IMR-90 (cell line): ENCODE data around the gene CTNNA2. TPM values are rescaled to one million over a fixed set of nuclear protein-coding genes. Genes with fewer than 3 reads are reported as not detected.

Experiments used
- ATAC-seq: fragments of 200-7000 bp; cut with Tn5 transposase; 2 replicates; pipeline ENCODE4 v1.9.1; 2020; ENCODE audit warnings: low read depth, mild to moderate bottlenecking, moderate library complexity
- BruUV-seq: library from RNA; stranded (reverse); fragments of 400-500 nt; replicated peaks from 2 replicates; lab custom pipeline; 2021; lab: Mats Ljungman, UMichigan
- CTCF ChIA-PET: fragments of 300-600 bp; formaldehyde crosslinking; extraction: SDS; loops from one replicate; lab custom pipeline; 2021; ENCODE audit warnings: antibody characterized with exemption; lab: Yijun Ruan, JAX
- POLR2A ChIA-PET: fragments of 300-600 bp; sonication (Branson Sonifier 250); formaldehyde crosslinking; loops from one replicate; lab custom pipeline; 2022; ENCODE audit warnings: antibody characterized with exemption; ENCODE audit not compliant: unreplicated experiment; lab: Charles Lee
- DNase-seq: peaks from one replicate; pipeline ENCODE4 v3.0.0; 2013
- H2AFZ ChIP-seq: replicated peaks from 2 replicates; pipeline ENCODE3; 2013; ENCODE audit warnings: low read length, mild to moderate bottlenecking; ENCODE audit not compliant: poor library complexity
- H2AK5ac ChIP-seq: 2 replicates; pipeline ENCODE4 v1.6.1; 2013; ENCODE audit warnings: low read depth, low read length, inconsistent platforms
- H2AK9ac ChIP-seq: replicated peaks from 2 replicates; pipeline ENCODE3; 2013; ENCODE audit warnings: mild to moderate bottlenecking, low read depth, low read length, moderate library complexity; ENCODE audit not compliant: poor library complexity
- H2BK120ac ChIP-seq: 2 replicates; pipeline ENCODE4 v1.6.1; 2013; ENCODE audit warnings: low read depth, low read length, inconsistent platforms
- H2BK15ac ChIP-seq: 3 replicates; pipeline ENCODE4 v1.6.1; 2013; ENCODE audit warnings: low read depth, low read length, inconsistent platforms
- H2BK20ac ChIP-seq: 2 replicates; pipeline ENCODE4 v1.6.1; 2013; ENCODE audit warnings: low read depth, mild to moderate bottlenecking, inconsistent platforms, low read length, moderate library complexity
- H2BK5ac ChIP-seq: 2 replicates; pipeline ENCODE4 v1.6.1; 2013; ENCODE audit warnings: mild to moderate bottlenecking, low read depth, low read length, inconsistent platforms; ENCODE audit not compliant: poor library complexity, severe bottlenecking
- H3K14ac ChIP-seq: replicated peaks from 2 replicates; pipeline ENCODE4 v1.6.1; 2013; ENCODE audit warnings: low read depth, low read length, inconsistent platforms
- H3K18ac ChIP-seq: 2 replicates; pipeline ENCODE4 v1.6.1; 2013; ENCODE audit warnings: low read depth, low read length, control low read depth
- H3K23ac ChIP-seq: 2 replicates; pipeline ENCODE4 v1.6.1; 2013; ENCODE audit warnings: low read depth, low read length, inconsistent platforms
- H3K27ac ChIP-seq: 2 replicates; pipeline ENCODE4 v1.5.1; 2013; ENCODE audit warnings: mild to moderate bottlenecking, control low read depth, low read length; ENCODE audit not compliant: insufficient read depth
- H3K27me3 ChIP-seq: 2 replicates; pipeline ENCODE4 v1.6.1; 2013; ENCODE audit warnings: low read length; ENCODE audit not compliant: control insufficient read depth, insufficient read depth
- H3K36me3 ChIP-seq: 2 replicates; pipeline ENCODE4 v1.6.1; 2013; ENCODE audit warnings: low read length, mixed read lengths; ENCODE audit not compliant: control insufficient read depth, insufficient read depth
- H3K4ac ChIP-seq: 2 replicates; pipeline ENCODE4 v1.6.1; 2013; ENCODE audit warnings: low read depth, low read length, inconsistent platforms
- H3K4me1 ChIP-seq: 2 replicates; pipeline ENCODE4 v1.6.1; 2013; ENCODE audit warnings: low read length, mixed read lengths; ENCODE audit not compliant: control insufficient read depth, insufficient read depth
- H3K4me2 ChIP-seq: 2 replicates; pipeline ENCODE4 v1.6.1; 2013; ENCODE audit warnings: low read depth, mild to moderate bottlenecking, control low read depth, low read length, moderate library complexity
- H3K4me3 ChIP-seq: 2 replicates; pipeline ENCODE4 v1.5.1; 2013; ENCODE audit warnings: low read depth, mild to moderate bottlenecking, control low read depth, low read length, moderate library complexity; ENCODE audit not compliant: insufficient read depth
- H3K56ac ChIP-seq: 2 replicates; pipeline ENCODE4 v1.6.1; 2013; ENCODE audit warnings: low read length, inconsistent platforms; ENCODE audit not compliant: insufficient read depth; ENCODE audit errors: extremely low read depth
- H3K79me1 ChIP-seq, 2 experiments: 2 replicates each; pipeline ENCODE4 v1.6.1; 2013; ENCODE audit warnings: low read length in 2 of 2, inconsistent platforms in 1 of 2, low read depth in 1 of 2
- H3K9ac ChIP-seq: 2 replicates; pipeline ENCODE4 v1.6.1; 2013; ENCODE audit warnings: low read depth, low read length, control low read depth
- H3K9me1 ChIP-seq: 2 replicates; pipeline ENCODE4 v1.6.1; 2013; ENCODE audit warnings: low read length, inconsistent platforms; ENCODE audit not compliant: insufficient read depth
- H3K9me3 ChIP-seq: 2 replicates; pipeline ENCODE4 v1.6.1; 2013; ENCODE audit warnings: low read length; ENCODE audit not compliant: control insufficient read depth, insufficient read depth
- H4K20me1 ChIP-seq: 2 replicates; pipeline ENCODE4 v1.6.1; 2013; ENCODE audit warnings: low read length, inconsistent platforms; ENCODE audit not compliant: insufficient read depth
- H4K5ac ChIP-seq: 2 replicates; pipeline ENCODE4 v1.6.1; 2013; ENCODE audit warnings: mild to moderate bottlenecking, low read depth, low read length, control low read depth
- H4K8ac ChIP-seq, 2 experiments: 2 replicates each; pipeline ENCODE4 v1.6.1; 2013; ENCODE audit warnings: low read depth in 2 of 2, low read length in 2 of 2, control low read depth in 1 of 2, inconsistent platforms in 1 of 2
- H4K91ac ChIP-seq: 2 replicates; pipeline ENCODE4 v1.6.1; 2013; ENCODE audit warnings: low read depth, low read length, inconsistent platforms; ENCODE audit not compliant: insufficient read depth
- BHLHE40 ChIP-seq: fragments of 150-350 bp; IDR thresholded peaks from 2 replicates; pipeline ENCODE4 v1.6.1; 2016; ENCODE audit warnings: mild to moderate bottlenecking, low read depth, low read length
- CEBPB ChIP-seq: IDR thresholded peaks from 2 replicates; pipeline ENCODE4 v1.6.1; 2012; ENCODE audit warnings: low read depth, low read length, improper control_type of control experiment
- CHD1 ChIP-seq: IDR thresholded peaks from 2 replicates; pipeline ENCODE4 v1.6.1; 2012; ENCODE audit warnings: low read depth, low read length, improper control_type of control experiment
- CTCF ChIP-seq: conservative IDR thresholded peaks from 2 replicates; pipeline ENCODE4 v1.5.1; 2012; ENCODE audit warnings: mild to moderate bottlenecking, low read depth, low read length, improper control_type of control experiment
- ELK1 ChIP-seq: fragments of 150-350 bp; IDR thresholded peaks from 2 replicates; pipeline ENCODE4 v1.6.1; 2016; ENCODE audit warnings: low read depth, mild to moderate bottlenecking, low read length, moderate library complexity, borderline replicate concordance
- FOS ChIP-seq: fragments of 150-350 bp; IDR thresholded peaks from 2 replicates; pipeline ENCODE4 v1.6.1; 2016; ENCODE audit warnings: low read depth, low read length
- MAZ ChIP-seq: IDR thresholded peaks from 2 replicates; pipeline ENCODE4 v1.6.1; 2012; ENCODE audit warnings: low read depth, mild to moderate bottlenecking, low read length, improper control_type of control experiment, moderate library complexity, borderline replicate concordance
- MXI1 ChIP-seq: IDR thresholded peaks from 2 replicates; pipeline ENCODE4 v1.6.1; 2012; ENCODE audit warnings: low read depth, mild to moderate bottlenecking, low read length, moderate library complexity, borderline replicate concordance
- NFE2L2 ChIP-seq: fragments of 150-350 bp; IDR thresholded peaks from 2 replicates; pipeline ENCODE4 v1.6.1; 2016; ENCODE audit warnings: low read depth, mild to moderate bottlenecking, low read length
- POLR2A ChIP-seq: IDR thresholded peaks from 2 replicates; pipeline ENCODE4 v1.6.1; 2012; ENCODE audit warnings: mild to moderate bottlenecking, low read depth, low read length
- RAD21 ChIP-seq: IDR thresholded peaks from 2 replicates; pipeline ENCODE4 v1.6.1; 2012; ENCODE audit warnings: low read length, improper control_type of control experiment
- RFX5 ChIP-seq: IDR thresholded peaks from 2 replicates; pipeline ENCODE4 v1.8.0; 2012; ENCODE audit warnings: low read depth, mild to moderate bottlenecking, low read length, moderate library complexity
- SMC3 ChIP-seq: fragments of 150-350 bp; IDR thresholded peaks from 2 replicates; pipeline ENCODE4 v1.6.1; 2016; ENCODE audit warnings: low read depth, mild to moderate bottlenecking, antibody characterized with exemption, low read length, moderate library complexity
- USF2 ChIP-seq: fragments of 150-350 bp; IDR thresholded peaks from 2 replicates; pipeline ENCODE4 v1.6.1; 2017; ENCODE audit warnings: mild to moderate bottlenecking, antibody characterized with exemption, low read length, low read depth
- WGBS, 2 experiments: methylation state at CpG; one replicate each; pipeline versions ENCODE4 v1.1.5 to v1.1.7; 2013; ENCODE audit warnings: missing lambda C conversion rate in 2 of 2; ENCODE audit not compliant: insufficient read length in 1 of 2; ENCODE audit errors: extremely low coverage in 2 of 2; 5-methylcytosine and 5-hydroxymethylcytosine counted together
- dilution Hi-C: fragments of 300-500 bp; cut with HindIII; formaldehyde crosslinking; loops from one replicate; pipeline ENCODE4 v1.14.3; 2018; ENCODE audit warnings: low sequenced_read_pairs; ENCODE audit not compliant: unreplicated experiment
- in situ Hi-C: fragments of 300-500 bp; cut with MboI; formaldehyde crosslinking; loops from 3 replicates; pipeline ENCODE4 v1.14.3; 2019; ENCODE audit warnings: low sequenced_read_pairs, inconsistent platforms, mixed read lengths
- intact Hi-C: fragments of 100-400 bp; cut with micrococcal nuclease; formaldehyde crosslinking; loops from 2 replicates; pipeline ENCODE4 v1.10.0; 2022
- polyA plus RNA-seq, 3 experiments: library from polyadenylated mRNA; depleted of rRNA; stranded (reverse); fragments of >200 nt; gene quantifications; 2 replicates each; pipeline ENCODE4 v1.2.3, GENCODE V29; 2012; ENCODE audit warnings: low replicate concordance in 1 of 3
- total RNA-seq: library from RNA; depleted of rRNA; stranded (reverse); fragments of >200 nt; gene quantifications from 2 replicates; pipeline ENCODE4 v1.2.3, GENCODE V29; 2012

The CTNNA2 gene
- total and polyA plus RNA-seq, 2 of the 4 experiments (the other 2 are of a cell fraction) = not detected

GRCh38 chr2:80506563-80506962 is 993.7 kb downstream of the CTNNA2 start:
- DNase-seq (no peak), ATAC-seq (no peak)
- Histone ChIP-seq H2BK120ac (no peak overlapping the region), H2AK5ac (no peak overlapping the region), H3K9ac (no peak overlapping the region), H2BK5ac (no peak overlapping the region), H3K14ac (no peak overlapping the region), H2AFZ (no peak overlapping the region), H4K5ac (no peak overlapping the region), H3K56ac (no peak overlapping the region), H3K9me3 (no peaks in the 10 kb centered on the region), H3K4me3 (no peak overlapping the region), H3K4ac (no peak overlapping the region), H4K91ac (no peak overlapping the region), H3K18ac (no peak overlapping the region), H3K4me1 (no peaks in the 10 kb centered on the region), H4K20me1 (no peaks in the 10 kb centered on the region), H2BK15ac (no peak overlapping the region), H2BK20ac (no peak overlapping the region), H3K27me3 (no peaks in the 10 kb centered on the region; the same call in 1 of the 2 replicates), H3K27ac (no peak overlapping the region), H3K4me2 (no peak overlapping the region), H3K23ac (no peak overlapping the region), H2AK9ac (no peak overlapping the region), H4K8ac (no peak overlapping the region), H3K79me1 (no peaks in the 10 kb centered on the region), H3K9me1 (no peaks in the 10 kb centered on the region), H3K36me3 (no peaks in the 10 kb centered on the region)
- in situ Hi-C loops = loop anchor here (10.0 to 25.0 kb wide), 2 partner anchors 182 to 444 kb away; no protein-coding TSS in a partner anchor
- ChIA-PET CTCF (no interaction called here), POLR2A (no interaction called here)
- intact Hi-C loops = no loop called here
- dilution Hi-C loops = no loop called here
- WGBS, 2 experiments = no CpG with 5 or more reads among the region's 1 CpG
- TF ChIP-seq NFE2L2 (no peak), RFX5 (no peak), MAZ (no peak), BHLHE40 (no peak), POLR2A (no peak), CTCF (no peak), CHD1 (no peak), MXI1 (no peak), ELK1 (no peak), SMC3 (no peak), RAD21 (no peak), CEBPB (no peak), FOS (no peak), USF2 (no peak)
- no TSS peak for BruUV-seq
